Neural cell (in vitro differentiated cells): Measurements from ENCODE around the gene FRMD4A.

Experiments used
- EP300 ChIP-seq: fragments of 450-650 bp; conservative IDR thresholded peaks from 2 replicates; pipeline ENCODE4 v1.6.1; 2014; ENCODE audit warnings: antibody characterized with exemption, mild to moderate bottlenecking, moderate library complexity; ENCODE audit not compliant: poor library complexity, severe bottlenecking
- EZH2 ChIP-seq: fragments of 200-600, 300-800 bp; shearing (Covaris generic), sonication (generic); IDR thresholded peaks from 2 replicates; pipeline ENCODE4 v1.6.1; 2014; ENCODE audit warnings: antibody characterized with exemption, low read length, borderline replicate concordance, mild to moderate bottlenecking; ENCODE audit not compliant: insufficient read depth, poor library complexity, severe bottlenecking
- RAD21 ChIP-seq: fragments of 450-650 bp; conservative IDR thresholded peaks from 2 replicates; pipeline ENCODE4 v1.6.1; 2014; ENCODE audit warnings: antibody characterized with exemption, mild to moderate bottlenecking, moderate library complexity
- SMC3 ChIP-seq: fragments of 450-650 bp; conservative IDR thresholded peaks from 2 replicates; pipeline ENCODE4 v1.6.1; 2014; ENCODE audit warnings: antibody characterized with exemption, mild to moderate bottlenecking, moderate library complexity; ENCODE audit not compliant: poor library complexity
- TF ChIP-seq, protein P1 (sequence below): fragments of 450-650 bp; IDR thresholded peaks from 2 replicates; pipeline ENCODE4 v1.5.1; 2014; ENCODE audit warnings: antibody characterized with exemption, mild to moderate bottlenecking, moderate library complexity; ENCODE audit not compliant: poor library complexity, severe bottlenecking

DNA sequence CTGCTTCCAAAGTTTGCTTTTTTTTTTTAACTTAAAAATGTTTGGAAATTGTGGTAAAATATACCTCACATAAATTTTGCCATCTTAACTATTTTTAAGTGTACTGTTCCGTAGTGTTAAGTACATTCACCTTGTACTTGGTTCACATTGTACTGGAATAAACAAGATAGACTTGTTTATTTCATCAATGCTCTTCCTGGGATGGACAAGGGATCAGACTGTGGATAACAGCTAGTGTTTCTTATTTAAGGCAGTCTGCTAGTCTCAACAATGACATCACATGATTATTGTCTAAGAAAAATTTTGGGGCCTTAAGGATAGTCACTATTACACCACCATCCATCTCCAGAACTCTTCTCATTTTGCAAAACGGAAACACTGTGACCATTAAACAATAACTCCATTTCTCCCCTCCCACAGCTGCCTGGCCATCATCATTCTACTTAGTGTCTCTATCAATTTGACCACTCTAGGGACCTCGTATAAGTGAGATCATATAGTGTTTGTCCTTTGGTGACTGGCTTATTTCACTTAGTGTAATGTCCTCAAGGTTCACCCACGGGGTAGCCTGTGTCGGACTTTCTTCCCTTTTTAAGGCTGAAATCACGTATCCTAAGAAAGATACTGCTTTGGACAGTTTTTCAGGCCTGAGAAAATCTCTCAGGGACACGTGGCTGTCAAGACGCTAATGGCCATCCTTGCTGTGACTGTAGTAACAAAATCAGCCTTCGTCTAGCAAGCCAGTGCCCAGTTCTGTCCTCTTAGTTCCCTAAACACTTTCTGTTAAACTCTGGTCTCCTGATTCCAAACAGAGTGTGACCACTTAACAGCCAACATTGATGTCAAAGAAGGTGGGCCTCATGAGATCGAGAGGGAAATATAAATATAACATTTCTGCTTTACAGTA, 305.2 kb downstream of the FRMD4A start:
- TF ChIP-seq EZH2: no peak
- TF ChIP-seq EP300: no peak
- TF ChIP-seq, protein P1, sequence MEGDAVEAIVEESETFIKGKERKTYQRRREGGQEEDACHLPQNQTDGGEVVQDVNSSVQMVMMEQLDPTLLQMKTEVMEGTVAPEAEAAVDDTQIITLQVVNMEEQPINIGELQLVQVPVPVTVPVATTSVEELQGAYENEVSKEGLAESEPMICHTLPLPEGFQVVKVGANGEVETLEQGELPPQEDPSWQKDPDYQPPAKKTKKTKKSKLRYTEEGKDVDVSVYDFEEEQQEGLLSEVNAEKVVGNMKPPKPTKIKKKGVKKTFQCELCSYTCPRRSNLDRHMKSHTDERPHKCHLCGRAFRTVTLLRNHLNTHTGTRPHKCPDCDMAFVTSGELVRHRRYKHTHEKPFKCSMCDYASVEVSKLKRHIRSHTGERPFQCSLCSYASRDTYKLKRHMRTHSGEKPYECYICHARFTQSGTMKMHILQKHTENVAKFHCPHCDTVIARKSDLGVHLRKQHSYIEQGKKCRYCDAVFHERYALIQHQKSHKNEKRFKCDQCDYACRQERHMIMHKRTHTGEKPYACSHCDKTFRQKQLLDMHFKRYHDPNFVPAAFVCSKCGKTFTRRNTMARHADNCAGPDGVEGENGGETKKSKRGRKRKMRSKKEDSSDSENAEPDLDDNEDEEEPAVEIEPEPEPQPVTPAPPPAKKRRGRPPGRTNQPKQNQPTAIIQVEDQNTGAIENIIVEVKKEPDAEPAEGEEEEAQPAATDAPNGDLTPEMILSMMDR: no peak
- no peak for TF ChIP-seq RAD21
- TF ChIP-seq SMC3: no peak
